Lower leg skin (tissue), 4 donors: Measurements from ENCODE around the gene PRKCH. TPM values are rescaled to one million over a fixed set of nuclear protein-coding genes. Genes with fewer than 3 reads are reported as not detected.

Experiments used
- DNase-seq, 2 donors: peaks; one replicate each; pipeline ENCODE4 v3.0.0-alpha.2; 2019; ENCODE audit warnings: low spot score in 2 of 2
- H3K4me3 ChIP-seq: fragments of 200-600 bp; sonication (generic); 2 replicates; pipeline ENCODE4 v1.5.1; 2017; ENCODE audit warnings: mild to moderate bottlenecking, low read depth; ENCODE audit not compliant: poor library complexity, severe bottlenecking
- CTCF ChIP-seq, 3 donors: fragments of 450-650 bp; IDR thresholded peaks; one replicate each; pipeline ENCODE4 v1.5.1; 2016; ENCODE audit warnings: antibody characterized with exemption in 3 of 3, mild to moderate bottlenecking in 3 of 3, moderate library complexity in 2 of 3
- POLR2A ChIP-seq, 2 donors: fragments of 450-650 bp; IDR thresholded peaks; one replicate each; pipeline ENCODE4 v1.6.1; 2016 to 2017; ENCODE audit warnings: antibody characterized with exemption in 2 of 2, mild to moderate bottlenecking in 1 of 2, moderate library complexity in 1 of 2
- WGBS, 2 donors: methylation state at CpG; one replicate each; pipeline ENCODE4 v1.1.5; 2018; 5-methylcytosine and 5-hydroxymethylcytosine counted together
- intact Hi-C: fragments of 100-400 bp; cut with DNase I; formaldehyde crosslinking; loops from one replicate; pipeline ENCODE4 v1.15.0; 2023; ENCODE audit warnings: low total_unique reads
- total RNA-seq, 4 donors: library from RNA; depleted of rRNA; stranded (reverse); fragments of >200 nt; gene quantifications; one replicate each; pipeline ENCODE4 v1.1.0, GENCODE V29; 2016

Gene PRKCH
- total RNA-seq, 4 donors from 2014 or later: 57.3 to 103 (median 66.7) TPM

GRCh38 chr14:61547186-61548069 lies 226.0 kb downstream of the PRKCH start:
- DNase-seq: peak in 1 of 2 donors; percentile 82
- 65 to 77% methylated on average over 14 of the region's 14 CpGs for WGBS, 2 donors
- no peak overlapping the region for H3K4me3 ChIP-seq
- TF ChIP-seq CTCF (IDR thresholded peaks at IDR 0.05) (no peak), POLR2A (IDR thresholded peaks at IDR 0.05) (no peak)
- intact Hi-C loops: no loop called here

- no peak overlapping the region for H3K4me3 ChIP-seq
- intact Hi-C loops: no loop called here
- DNase-seq: no peak
- 72 to 84% methylated on average over 2 of the region's 2 CpGs for WGBS, 2 donors
- no peak for TF ChIP-seq POLR2A (IDR thresholded peaks at IDR 0.05)
- no peak for TF ChIP-seq CTCF (IDR thresholded peaks at IDR 0.05)
These were observed 228.0 kb downstream of the PRKCH start for GRCh38 chr14:61549425-61549824.

- no peak for DNase-seq
- no peak for TF ChIP-seq CTCF (IDR thresholded peaks at IDR 0.05)
- no peak for TF ChIP-seq POLR2A (IDR thresholded peaks at IDR 0.05)
- intact Hi-C loops: no loop called here
- H3K4me3 ChIP-seq: no peak overlapping the region
- WGBS, 2 donors: 91 to 96% methylated on average over 3 of the region's 3 CpGs
These were observed 230.0 kb downstream of the PRKCH start for GRCh38 chr14:61551384-61551783.

GRCh38 chr14:61552241-61552640 lies 230.9 kb downstream of the PRKCH start:
- intact Hi-C loops: no loop called here
- no peak overlapping the region for H3K4me3 ChIP-seq
- WGBS, 2 donors: 72 to 83% methylated on average over 4 of the region's 4 CpGs
- peak in 1 of 2 donors; percentile 72 for DNase-seq
- TF ChIP-seq CTCF (IDR thresholded peaks at IDR 0.05) (no peak), POLR2A (IDR thresholded peaks at IDR 0.05) (no peak)

- peak; percentile 62 to 82 for DNase-seq
- no peak overlapping the region for H3K4me3 ChIP-seq
- intact Hi-C loops: no loop called here
- no peak for TF ChIP-seq POLR2A (IDR thresholded peaks at IDR 0.05)
- TF ChIP-seq CTCF (IDR thresholded peaks at IDR 0.05): peak in 1 of 3 donors; percentile 91
- WGBS, 2 donors: 61 to 72% methylated on average over 11 of the region's 11 CpGs
These were observed 232.6 kb downstream of the PRKCH start for GRCh38 chr14:61553730-61554641.
